GM12878 (cell line): Measurements from ENCODE around the gene MRPL50. TPM values are rescaled to one million over a fixed set of nuclear protein-coding genes. Genes with fewer than 3 reads are reported as not detected.

Source experiments
- ATAC-seq: fragments of 200-7000 bp; cut with Tn5 transposase; 3 replicates; pipeline ENCODE4 v1.9.1; 2020; ENCODE audit warnings: mild to moderate bottlenecking, moderate library complexity
- BruUV-seq: library from RNA; stranded (reverse); fragments of 400-500 nt; replicated peaks from 2 replicates; lab custom pipeline; 2021; lab: Mats Ljungman, UMichigan
- CTCF ChIA-PET: fragments of 300-600 bp; sonication (Branson Sonifier 250); formaldehyde crosslinking; extraction: SDS; loops from one replicate; lab custom pipeline; 2021; ENCODE audit warnings: inconsistent platforms; lab: Yijun Ruan, JAX
- POLR2A ChIA-PET: fragments of 350-600 bp; formaldehyde crosslinking; extraction: SDS; loops from one replicate; lab custom pipeline; 2021; ENCODE audit warnings: inconsistent platforms; lab: Charles Lee
- RAD21 ChIA-PET: fragments of 300-600 bp; sonication (Branson Sonifier 250); formaldehyde crosslinking; loops from one replicate; lab custom pipeline; 2023; ENCODE audit warnings: antibody characterized with exemption; ENCODE audit not compliant: unreplicated experiment; lab: Charles Lee
- SMC1A ChIA-PET: fragments of 300-600 bp; sonication (Branson Sonifier 250); formaldehyde crosslinking; loops from one replicate; lab custom pipeline; 2023; ENCODE audit not compliant: unreplicated experiment, uncharacterized antibody; lab: Charles Lee
- DNase-seq: peaks from one replicate; pipeline ENCODE4 v3.0.0-alpha.2; 2011; ENCODE audit warnings: low read depth, low spot score
- FAIRE-seq: peaks from 3 replicates; lab custom pipeline; 2011; peaks lifted over from hg19 to GRCh38; lab: Jason Lieb, UNC
- H2AFZ ChIP-seq: 2 replicates; pipeline ENCODE4 v1.6.0; 2011; ENCODE audit warnings: low read depth, low read length, control low read depth; ENCODE audit not compliant: control insufficient read depth
- H3K27ac ChIP-seq: 2 replicates; pipeline ENCODE4 v1.5.1; 2011; ENCODE audit warnings: control low read depth; ENCODE audit not compliant: control insufficient read depth, insufficient read depth
- H3K27me3 ChIP-seq, 2 experiments: replicated peaks in 1 of 2; 2 replicates each; pipeline versions ENCODE4 v1.6.0 to v1.6.1; 2011; ENCODE audit warnings: low read length in 1 of 2; ENCODE audit not compliant: control insufficient read depth in 2 of 2, insufficient read depth in 2 of 2
- H3K36me3 ChIP-seq, 2 experiments: 2 replicates each; pipeline ENCODE4 v1.5.1; 2011; ENCODE audit warnings: low read length in 1 of 2; ENCODE audit not compliant: control insufficient read depth in 2 of 2, insufficient read depth in 2 of 2
- H3K4me1 ChIP-seq: 2 replicates; pipeline ENCODE4 v1.6.1; 2011; ENCODE audit warnings: mild to moderate bottlenecking, low read length, moderate library complexity, mixed read lengths; ENCODE audit not compliant: control insufficient read depth, insufficient read depth
- H3K4me2 ChIP-seq: 2 replicates; pipeline ENCODE4 v1.6.0; 2011; ENCODE audit warnings: control low read depth; ENCODE audit not compliant: control insufficient read depth, insufficient read depth
- H3K4me3 ChIP-seq: fragments of 200-600 bp; sonication (generic); 2 replicates; pipeline ENCODE4 v1.5.1; 2016
- H3K79me2 ChIP-seq: 2 replicates; pipeline ENCODE4 v1.6.0; 2011; ENCODE audit warnings: low read length; ENCODE audit not compliant: control insufficient read depth, insufficient read depth
- H3K9ac ChIP-seq: 2 replicates; pipeline ENCODE4 v1.8.0; 2011; ENCODE audit warnings: low read length, control low read depth, mixed read lengths; ENCODE audit not compliant: control insufficient read depth, insufficient read depth
- H3K9me3 ChIP-seq: replicated peaks from 3 replicates; pipeline ENCODE4 v1.5.1; 2011; ENCODE audit warnings: mild to moderate bottlenecking, low read length; ENCODE audit not compliant: control insufficient read depth, insufficient read depth
- H4K20me1 ChIP-seq: 2 replicates; pipeline ENCODE4 v1.6.0; 2011; ENCODE audit not compliant: control insufficient read depth, insufficient read depth
- DPF2 ChIP-seq: fragments of 450-650 bp; IDR thresholded peaks from 2 replicates; pipeline ENCODE4 v1.6.1; 2017; ENCODE audit warnings: mild to moderate bottlenecking
- GABPA ChIP-seq: IDR thresholded peaks from 2 replicates; pipeline ENCODE4 v1.6.1; 2014; ENCODE audit warnings: antibody characterized with exemption, low read depth, mild to moderate bottlenecking, inconsistent platforms
- MEF2A ChIP-seq: IDR thresholded peaks from 2 replicates; pipeline ENCODE4 v1.6.1; 2011; ENCODE audit warnings: low read depth, mild to moderate bottlenecking, low read length, moderate library complexity; ENCODE audit not compliant: insufficient read depth
- MTA2 ChIP-seq: fragments of 450-650 bp; IDR thresholded peaks from 2 replicates; pipeline ENCODE4 v1.6.1; 2016; ENCODE audit warnings: low read depth, mild to moderate bottlenecking, moderate library complexity
- NBN ChIP-seq: fragments of 450-650 bp; IDR thresholded peaks from 2 replicates; pipeline ENCODE4 v1.6.1; 2016
- NR2C1 ChIP-seq: fragments of 450-650 bp; IDR thresholded peaks from 2 replicates; pipeline ENCODE4 v1.6.1; 2017; ENCODE audit warnings: antibody characterized with exemption, mild to moderate bottlenecking, moderate library complexity
- RAD51 ChIP-seq: fragments of 450-650 bp; IDR thresholded peaks from 2 replicates; pipeline ENCODE4 v1.6.1; 2016; ENCODE audit warnings: moderate library complexity, mild to moderate bottlenecking, inconsistent platforms
- RUNX3 ChIP-seq: IDR thresholded peaks from 2 replicates; pipeline ENCODE4 v1.6.1; 2012; ENCODE audit warnings: low read length, inconsistent platforms
- SMARCA5 ChIP-seq: fragments of 450-650 bp; IDR thresholded peaks from 2 replicates; pipeline ENCODE4 v1.6.1; 2017; ENCODE audit warnings: mild to moderate bottlenecking
- TCF12 ChIP-seq: IDR thresholded peaks from 2 replicates; pipeline ENCODE4 v1.6.1; 2011; ENCODE audit warnings: low read depth, mild to moderate bottlenecking, low read length
- YY1 ChIP-seq: IDR thresholded peaks from 2 replicates; pipeline ENCODE4 v1.6.1; 2011; ENCODE audit warnings: low read depth, mild to moderate bottlenecking, low read length
- ZNF217 ChIP-seq: fragments of 450-650 bp; IDR thresholded peaks from 2 replicates; pipeline ENCODE4 v1.6.1; 2017; ENCODE audit warnings: antibody characterized with exemption, mild to moderate bottlenecking
- ZNF24 ChIP-seq: fragments of 450-650 bp; IDR thresholded peaks from 2 replicates; pipeline ENCODE4 v1.6.1; 2017; ENCODE audit warnings: antibody characterized with exemption, mild to moderate bottlenecking
- WGBS: methylation state at CpG from one replicate; pipeline ENCODE4 v1.1.6; 2016; ENCODE audit warnings: low lambda C conversion rate; ENCODE audit not compliant: insufficient replicate concordance, insufficient coverage; ENCODE audit errors: missing lambda C conversion rate; 5-methylcytosine and 5-hydroxymethylcytosine counted together
- in situ Hi-C: fragments of 300-500 bp; cut with MboI; formaldehyde crosslinking; loops from 9 replicates; pipeline ENCODE4 v1.14.3; 2018; ENCODE audit warnings: mixed read lengths
- intact Hi-C: fragments of 100-400 bp; cut with micrococcal nuclease; formaldehyde crosslinking; loops from one replicate; pipeline ENCODE4 v1.14.2; 2022; ENCODE audit not compliant: unreplicated experiment
- polyA plus RNA-seq, 11 experiments: library from polyadenylated mRNA; depleted of rRNA in 4 of 11; unstranded in 6 of 11; stranded (reverse) in 5 of 11; fragments of >200 nt; fragmentation: Nextera tagmentation in 4 of 11; fragmentation: Illumina TruSeq in 1 of 11; extraction: Ambion mirVana in 4 of 11; extraction: Trizol in 1 of 11; gene quantifications; 1 replicate in 1 of 11; 2 replicates in 10 of 11; pipeline versions ENCODE4 v1.2.1 to v1.2.3, GENCODE V29; 2011 to 2016; ENCODE audit warnings: inconsistent platforms in 2 of 11, missing spikeins in 2 of 11, low read depth in 1 of 11
- total RNA-seq, 4 experiments: library from RNA; depleted of rRNA in 3 of 4; stranded (reverse); fragments of >200 nt in 3 of 4; fragmentation: Illumina TruSeq in 1 of 4; extraction: Trizol in 1 of 4; gene quantifications; 2 replicates each; pipeline versions ENCODE4 v1.2.1 to v1.2.3, GENCODE V29; 2013 to 2021
- TF ChIP-seq, protein P1 (sequence below): fragments of 450-650 bp; IDR thresholded peaks from 2 replicates; pipeline ENCODE4 v1.6.1; 2017; ENCODE audit warnings: mild to moderate bottlenecking, moderate library complexity
- TF ChIP-seq, protein P2 (sequence below): fragments of 450-650 bp; IDR thresholded peaks from 2 replicates; pipeline ENCODE4 v1.6.1; 2017; ENCODE audit warnings: low read depth, mild to moderate bottlenecking, moderate library complexity
- TF ChIP-seq, protein P3 (sequence below), 3 experiments: IDR thresholded peaks in 2 of 3; conservative IDR thresholded peaks in 1 of 3; 2 replicates each; pipeline ENCODE4 v1.5.1; 2011; ENCODE audit warnings: low read depth in 3 of 3, low read length in 3 of 3, mild to moderate bottlenecking in 3 of 3, control low read depth in 2 of 3, moderate library complexity in 2 of 3, inconsistent platforms in 1 of 3, mixed read lengths in 1 of 3; ENCODE audit not compliant: control insufficient read depth in 2 of 3, insufficient read depth in 1 of 3; ENCODE audit errors: extremely low read depth in 1 of 3

The MRPL50 gene
- total and polyA plus RNA-seq, 10 of the 15 experiments (the other 5 are each of a cell fraction or from before 2014, with no cell fraction given), result 12.8 to 79.4 (median 27.9) TPM

DNA sequence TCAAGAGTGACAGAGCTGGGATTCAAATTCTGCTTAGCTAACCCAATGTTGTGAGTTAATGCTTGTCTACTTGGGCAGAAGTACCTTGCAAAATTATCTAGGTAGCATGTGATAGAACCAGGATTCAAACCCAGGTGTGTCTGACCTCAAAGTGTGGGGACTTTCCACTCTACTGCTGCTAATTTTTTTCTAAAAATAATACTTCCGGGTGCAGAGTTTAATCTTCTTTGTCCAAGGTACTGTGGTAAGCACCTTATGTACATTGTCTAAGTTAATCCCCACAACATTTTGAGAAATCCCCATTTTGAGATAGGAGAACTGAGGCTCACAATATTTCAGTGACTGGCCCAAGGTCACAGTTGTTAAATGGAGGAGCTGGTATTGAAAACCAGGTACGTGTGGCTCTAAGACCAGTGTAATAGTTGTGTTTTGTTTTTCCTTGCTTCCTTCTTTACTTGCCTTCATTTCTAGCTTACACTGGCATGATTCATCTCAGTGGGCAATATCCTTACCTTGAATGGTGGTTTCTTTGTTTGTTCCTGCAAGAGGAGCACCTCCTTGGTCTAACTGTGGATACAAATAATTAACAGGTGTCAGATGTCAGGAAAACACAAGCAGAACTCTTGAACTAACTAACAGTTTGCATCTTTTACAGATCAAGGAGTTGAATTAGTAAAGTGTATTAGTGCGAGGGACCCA, 29.7 kb upstream of the MRPL50 start:
- no peaks in the 10 kb centered on the region for H3K79me2 ChIP-seq
- H3K27ac ChIP-seq, result peak overlapping the region; percentile 26; the same call in 1 of the 2 replicates
- BruUV-seq, result no TSS peak
- CTCF ChIA-PET, result interaction anchor here (1.2 to 2.5 kb wide), 7 partner anchors 9 to 80 kb away, joined by 3 to 9 read pairs (median 5); no protein-coding TSS in a partner anchor
- H3K4me1 ChIP-seq, result peaks cover 5% of the 10 kb centered on the region; the same call in 1 of the 2 replicates
- ATAC-seq (peak; percentile 82), FAIRE-seq (peak; percentile 7), DNase-seq (peak; percentile 24)
- no peaks in the 10 kb centered on the region for H4K20me1 ChIP-seq
- SMC1A ChIA-PET, result interaction anchor here (0.6 to 2.2 kb wide), 7 partner anchors 10 to 30 kb away, joined by 3 to 9 read pairs (median 6); partner anchors contain the start of genes MRPL50 and ZNF189
- no peak overlapping the region for H3K9ac ChIP-seq
- in situ Hi-C loops (no loop called here), intact Hi-C loops (no loop called here)
- 44% methylated on average over 3 of the region's 3 CpGs for WGBS
- H3K4me3 ChIP-seq, result no peak overlapping the region
- H2AFZ ChIP-seq, result peak overlapping the region; percentile 52
- H3K9me3 ChIP-seq, result no peaks in the 10 kb centered on the region; the same call in 1 of the 3 replicates
- H3K4me2 ChIP-seq, result no peak overlapping the region
- TF ChIP-seq ZNF217 (0 out of 2 replicates have a peak, but pooled peaks have one; percentile 53), DPF2 (0 out of 2 replicates have a peak, but pooled peaks have one; percentile 17), GABPA (0 out of 2 replicates have a peak, but pooled peaks have one; percentile 29), RUNX3 (peak; percentile 25; the same call in 1 of the 2 replicates), MEF2A (0 out of 2 replicates have a peak, but pooled peaks have one; percentile 46), NR2C1 (peak; percentile 71), RAD51 (peak; percentile 24; the same call in 1 of the 2 replicates), NBN (peak; percentile 52; the same call in 1 of the 2 replicates), MTA2 (peak; percentile 30; the same call in 1 of the 2 replicates), TCF12 (no peak), YY1 (no peak), ZNF24 (peak; percentile 75), SMARCA5 (0 out of 2 replicates have a peak, but pooled peaks have one; percentile 63)
- TF ChIP-seq, protein P1, sequence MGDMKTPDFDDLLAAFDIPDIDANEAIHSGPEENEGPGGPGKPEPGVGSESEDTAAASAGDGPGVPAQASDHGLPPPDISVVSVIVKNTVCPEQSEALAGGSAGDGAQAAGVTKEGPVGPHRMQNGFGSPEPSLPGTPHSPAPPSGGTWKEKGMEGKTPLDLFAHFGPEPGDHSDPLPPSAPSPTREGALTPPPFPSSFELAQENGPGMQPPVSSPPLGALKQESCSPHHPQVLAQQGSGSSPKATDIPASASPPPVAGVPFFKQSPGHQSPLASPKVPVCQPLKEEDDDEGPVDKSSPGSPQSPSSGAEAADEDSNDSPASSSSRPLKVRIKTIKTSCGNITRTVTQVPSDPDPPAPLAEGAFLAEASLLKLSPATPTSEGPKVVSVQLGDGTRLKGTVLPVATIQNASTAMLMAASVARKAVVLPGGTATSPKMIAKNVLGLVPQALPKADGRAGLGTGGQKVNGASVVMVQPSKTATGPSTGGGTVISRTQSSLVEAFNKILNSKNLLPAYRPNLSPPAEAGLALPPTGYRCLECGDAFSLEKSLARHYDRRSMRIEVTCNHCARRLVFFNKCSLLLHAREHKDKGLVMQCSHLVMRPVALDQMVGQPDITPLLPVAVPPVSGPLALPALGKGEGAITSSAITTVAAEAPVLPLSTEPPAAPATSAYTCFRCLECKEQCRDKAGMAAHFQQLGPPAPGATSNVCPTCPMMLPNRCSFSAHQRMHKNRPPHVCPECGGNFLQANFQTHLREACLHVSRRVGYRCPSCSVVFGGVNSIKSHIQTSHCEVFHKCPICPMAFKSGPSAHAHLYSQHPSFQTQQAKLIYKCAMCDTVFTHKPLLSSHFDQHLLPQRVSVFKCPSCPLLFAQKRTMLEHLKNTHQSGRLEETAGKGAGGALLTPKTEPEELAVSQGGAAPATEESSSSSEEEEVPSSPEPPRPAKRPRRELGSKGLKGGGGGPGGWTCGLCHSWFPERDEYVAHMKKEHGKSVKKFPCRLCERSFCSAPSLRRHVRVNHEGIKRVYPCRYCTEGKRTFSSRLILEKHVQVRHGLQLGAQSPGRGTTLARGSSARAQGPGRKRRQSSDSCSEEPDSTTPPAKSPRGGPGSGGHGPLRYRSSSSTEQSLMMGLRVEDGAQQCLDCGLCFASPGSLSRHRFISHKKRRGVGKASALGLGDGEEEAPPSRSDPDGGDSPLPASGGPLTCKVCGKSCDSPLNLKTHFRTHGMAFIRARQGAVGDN, result 0 out of 2 replicates have a peak, but pooled peaks have one; percentile 43
- TF ChIP-seq, protein P2, sequence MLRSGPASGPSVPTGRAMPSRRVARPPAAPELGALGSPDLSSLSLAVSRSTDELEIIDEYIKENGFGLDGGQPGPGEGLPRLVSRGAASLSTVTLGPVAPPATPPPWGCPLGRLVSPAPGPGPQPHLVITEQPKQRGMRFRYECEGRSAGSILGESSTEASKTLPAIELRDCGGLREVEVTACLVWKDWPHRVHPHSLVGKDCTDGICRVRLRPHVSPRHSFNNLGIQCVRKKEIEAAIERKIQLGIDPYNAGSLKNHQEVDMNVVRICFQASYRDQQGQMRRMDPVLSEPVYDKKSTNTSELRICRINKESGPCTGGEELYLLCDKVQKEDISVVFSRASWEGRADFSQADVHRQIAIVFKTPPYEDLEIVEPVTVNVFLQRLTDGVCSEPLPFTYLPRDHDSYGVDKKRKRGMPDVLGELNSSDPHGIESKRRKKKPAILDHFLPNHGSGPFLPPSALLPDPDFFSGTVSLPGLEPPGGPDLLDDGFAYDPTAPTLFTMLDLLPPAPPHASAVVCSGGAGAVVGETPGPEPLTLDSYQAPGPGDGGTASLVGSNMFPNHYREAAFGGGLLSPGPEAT, result peak; percentile 67
- TF ChIP-seq, protein P3, sequence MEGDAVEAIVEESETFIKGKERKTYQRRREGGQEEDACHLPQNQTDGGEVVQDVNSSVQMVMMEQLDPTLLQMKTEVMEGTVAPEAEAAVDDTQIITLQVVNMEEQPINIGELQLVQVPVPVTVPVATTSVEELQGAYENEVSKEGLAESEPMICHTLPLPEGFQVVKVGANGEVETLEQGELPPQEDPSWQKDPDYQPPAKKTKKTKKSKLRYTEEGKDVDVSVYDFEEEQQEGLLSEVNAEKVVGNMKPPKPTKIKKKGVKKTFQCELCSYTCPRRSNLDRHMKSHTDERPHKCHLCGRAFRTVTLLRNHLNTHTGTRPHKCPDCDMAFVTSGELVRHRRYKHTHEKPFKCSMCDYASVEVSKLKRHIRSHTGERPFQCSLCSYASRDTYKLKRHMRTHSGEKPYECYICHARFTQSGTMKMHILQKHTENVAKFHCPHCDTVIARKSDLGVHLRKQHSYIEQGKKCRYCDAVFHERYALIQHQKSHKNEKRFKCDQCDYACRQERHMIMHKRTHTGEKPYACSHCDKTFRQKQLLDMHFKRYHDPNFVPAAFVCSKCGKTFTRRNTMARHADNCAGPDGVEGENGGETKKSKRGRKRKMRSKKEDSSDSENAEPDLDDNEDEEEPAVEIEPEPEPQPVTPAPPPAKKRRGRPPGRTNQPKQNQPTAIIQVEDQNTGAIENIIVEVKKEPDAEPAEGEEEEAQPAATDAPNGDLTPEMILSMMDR (IDR thresholded peaks at IDR 0.05 in 2 of 3, conservative IDR thresholded peaks at IDR 0.05 in 1 of 3; ENCODE audit: control insufficient read depth in 2 of 3, extremely low read depth in 1 of 3, insufficient read depth in 1 of 3, low read depth in 3 of 3, low read length in 3 of 3), result no peak
- no peaks in the 10 kb centered on the region for H3K27me3 ChIP-seq
- POLR2A ChIA-PET, result interaction anchor here (1.6 to 1.7 kb wide), 2 partner anchors 21 to 30 kb away, joined by 3 to 5 read pairs; partner anchors contain the start of genes MRPL50 and ZNF189
- no peaks in the 10 kb centered on the region for H3K36me3 ChIP-seq
- RAD21 ChIA-PET, result interaction anchor here (2.1 to 3.3 kb wide), 3 partner anchors 18 to 105 kb away, joined by 4 to 14 read pairs (median 6); partner anchors contain the start of genes MRPL50, RNF20 and ZNF189
